GM12892 (cell line): ENCODE measurements around the gene PROCR.
"Not testable (repeated sequence)": the region's sequence is repeated elsewhere in the genome, so short reads cannot be mapped to it uniquely, and the experiment has no call there.

Experiments
- POLR2A ChIP-seq: IDR thresholded peaks from 2 replicates; pipeline ENCODE4 v1.6.1; 2011; ENCODE audit warnings: low read depth, low read length, control low read depth
- POLR2AphosphoS5 ChIP-seq: IDR thresholded peaks from 2 replicates; pipeline ENCODE4 v1.6.1; 2011; ENCODE audit warnings: low read depth, low read length, control low read depth
- TAF1 ChIP-seq: IDR thresholded peaks from 2 replicates; pipeline ENCODE4 v1.6.1; 2011; ENCODE audit warnings: low read depth, mild to moderate bottlenecking, control low read depth, low read length, borderline replicate concordance

DNA sequence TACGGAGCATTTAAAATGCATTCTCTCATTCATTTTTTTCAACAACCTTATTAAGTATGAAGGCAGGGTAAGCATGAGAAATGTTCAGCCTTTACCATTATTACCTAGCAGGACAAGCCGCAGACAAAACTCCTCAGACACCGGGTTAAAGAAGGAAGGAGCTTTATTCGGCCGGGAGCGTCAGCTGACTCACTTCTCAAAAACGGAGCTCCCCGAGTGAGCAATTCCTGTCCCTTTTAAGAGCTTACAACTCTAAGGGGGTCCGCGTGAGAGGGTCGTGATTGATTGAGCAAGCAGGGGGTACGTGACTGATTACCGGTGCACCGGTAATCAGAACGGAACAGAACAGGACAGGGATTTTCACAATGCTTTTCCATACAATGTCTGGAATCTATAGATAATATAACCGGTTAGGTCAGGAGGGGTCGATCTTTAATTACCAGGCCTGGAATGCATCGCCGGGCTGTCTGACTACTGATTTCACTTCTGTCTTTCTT is 24.2 kb upstream of the PROCR start:
- TF ChIP-seq POLR2A, POLR2AphosphoS5, TAF1: not testable (repeated sequence)
